Measurements from ENCODE around the gene PLAU.
"Not testable (repeated sequence)": the region's sequence is repeated elsewhere in the genome, so short reads cannot be mapped to it uniquely, and the experiment has no call there.

The PLAU gene

GRCh38 chr10:73922007-73922863, 11.3 kb downstream of the PLAU start:
- TF ChIP-seq CTCF (IDR thresholded peaks at IDR 0.05; ENCODE audit: borderline replicate concordance, control extremely low read depth, extremely low read depth, insufficient read depth, missing control alignments), result no peak
- peak; percentile 62 for DNase-seq (ENCODE audit: low spot score)
- in situ Hi-C loops (cut with MboI; ENCODE audit: low sequenced_read_pairs, unreplicated experiment), result no loop called here

GRCh38 chr10:73922864-73923133, 11.9 kb downstream of the PLAU start:
- no peak for TF ChIP-seq CTCF (IDR thresholded peaks at IDR 0.05; ENCODE audit: borderline replicate concordance, control extremely low read depth, extremely low read depth, insufficient read depth, missing control alignments)
- DNase-seq (ENCODE audit: low spot score), result no peak
- in situ Hi-C loops (cut with MboI; ENCODE audit: low sequenced_read_pairs, unreplicated experiment), result no loop called here

GRCh38 chr10:73923935-73924598, 13.1 kb downstream of the PLAU start:
- in situ Hi-C loops (cut with MboI; ENCODE audit: low sequenced_read_pairs, unreplicated experiment), result no loop called here
- no peak for DNase-seq (ENCODE audit: low spot score)
- TF ChIP-seq CTCF (IDR thresholded peaks at IDR 0.05; ENCODE audit: borderline replicate concordance, control extremely low read depth, extremely low read depth, insufficient read depth, missing control alignments), result no peak

GRCh38 chr10:73924935-73925334, 14.0 kb downstream of the PLAU start:
- no peak for TF ChIP-seq CTCF (IDR thresholded peaks at IDR 0.05; ENCODE audit: borderline replicate concordance, control extremely low read depth, extremely low read depth, insufficient read depth, missing control alignments)
- no peak for DNase-seq (ENCODE audit: low spot score)
- in situ Hi-C loops (cut with MboI; ENCODE audit: low sequenced_read_pairs, unreplicated experiment), result no loop called here

- no peak for TF ChIP-seq CTCF (IDR thresholded peaks at IDR 0.05; ENCODE audit: borderline replicate concordance, control extremely low read depth, extremely low read depth, insufficient read depth, missing control alignments)
- in situ Hi-C loops (cut with MboI; ENCODE audit: low sequenced_read_pairs, unreplicated experiment), result no loop called here
- no peak for DNase-seq (ENCODE audit: low spot score)
These were observed 14.6 kb downstream of the PLAU start for GRCh38 chr10:73925539-73925938.

GRCh38 chr10:73926152-73926764, 15.3 kb downstream of the PLAU start:
- in situ Hi-C loops (cut with MboI; ENCODE audit: low sequenced_read_pairs, unreplicated experiment), result no loop called here
- DNase-seq (ENCODE audit: low spot score), result no peak
- no peak for TF ChIP-seq CTCF (IDR thresholded peaks at IDR 0.05; ENCODE audit: borderline replicate concordance, control extremely low read depth, extremely low read depth, insufficient read depth, missing control alignments)

- in situ Hi-C loops (cut with MboI; ENCODE audit: low sequenced_read_pairs, unreplicated experiment); DNase-seq (ENCODE audit: low spot score): not testable (repeated sequence)
These were observed 19.8 kb downstream of the PLAU start for GRCh38 chr10:73930630-73931327.

All from GM13976 (cell line).